HCT116 (cell line): Measurements from ENCODE around the gene POLR2C. TPM values are rescaled to one million over a fixed set of nuclear protein-coding genes. Genes with fewer than 3 reads are reported as not detected.

Experiments
- ATAC-seq: fragments of 200-7000 bp; cut with Tn5 transposase; 2 replicates; pipeline ENCODE4 v1.9.1; 2020; ENCODE audit warnings: mild to moderate bottlenecking, moderate library complexity
- Bru-seq: library from RNA; stranded (reverse); fragments of 400-500 nt; gene quantifications from one replicate; lab custom pipeline; 2021; lab: Mats Ljungman, UMichigan
- BruChase-seq, 2 experiments: library from RNA; stranded (reverse); fragments of 400-500 nt; gene quantifications; one replicate each; lab custom pipeline; 2021; lab: Mats Ljungman, UMichigan
- BruUV-seq: library from RNA; stranded (reverse); fragments of 400-500 nt; replicated peaks from 2 replicates; lab custom pipeline; 2021; lab: Mats Ljungman, UMichigan
- CTCF ChIA-PET: fragments of 300-600 bp; sonication (Branson Sonifier 250); formaldehyde crosslinking; loops from one replicate; lab custom pipeline; 2021; ENCODE audit warnings: antibody characterized with exemption; lab: Charles Lee
- POLR2A ChIA-PET: fragments of 300-600, 350-600 bp; sonication (Branson Sonifier 250); formaldehyde crosslinking; loops from one replicate; lab custom pipeline; 2021; ENCODE audit warnings: antibody characterized with exemption; lab: Charles Lee
- RAD21 ChIA-PET, 2 experiments: fragments of 300-600 bp; sonication (Branson Sonifier 250); formaldehyde crosslinking; loops; one replicate each; lab custom pipeline; 2023; ENCODE audit warnings: low total read pairs in 2 of 2; ENCODE audit not compliant: uncharacterized antibody in 2 of 2, unreplicated experiment in 2 of 2, low non-redundant PET in 1 of 2; lab: Charles Lee
- DNase-seq: peaks from one replicate; pipeline ENCODE4 v3.0.0-alpha.2; 2010; ENCODE audit warnings: low read depth, low spot score
- H2AFZ ChIP-seq: fragments of 200-600 bp; shearing (Covaris generic), sonication (generic); 2 replicates; pipeline ENCODE4 v1.6.1; 2017; ENCODE audit warnings: low read depth, mixed run types, mixed read lengths, antibody characterized with exemption, low read length; ENCODE audit not compliant: poor library complexity, severe bottlenecking
- H3K27ac ChIP-seq: 2 replicates; pipeline ENCODE4 v1.5.1; 2012; ENCODE audit warnings: low read depth, low read length
- H3K27me3 ChIP-seq: fragments of 200-600 bp; sonication (generic); 2 replicates; pipeline ENCODE4 v1.6.1; 2016; ENCODE audit warnings: mixed run types, low read length, mixed read lengths; ENCODE audit not compliant: insufficient read depth
- H3K36me3 ChIP-seq, 2 experiments: fragments of 200-500 bp in 1 of 2; fragments of 200-600 bp in 1 of 2; sonication (Bioruptor generic) in 1 of 2; sonication (generic) in 1 of 2; 2 replicates each; pipeline versions ENCODE4 v1.5.1 to v1.6.1; 2014 to 2016; ENCODE audit warnings: low read length in 2 of 2, inconsistent platforms in 1 of 2, mixed read lengths in 1 of 2, mixed run types in 1 of 2; ENCODE audit not compliant: insufficient read depth in 2 of 2, control insufficient read depth in 1 of 2
- H3K4me1 ChIP-seq, 2 experiments: fragments of 200-600 bp in 1 of 2; sonication (generic) in 1 of 2; 2 replicates each; pipeline versions ENCODE4 v1.5.1 to v1.6.1; 2012 to 2017; ENCODE audit warnings: low read length in 2 of 2, inconsistent platforms in 1 of 2, mild to moderate bottlenecking in 1 of 2, mixed read lengths in 1 of 2, mixed run types in 1 of 2, moderate library complexity in 1 of 2; ENCODE audit not compliant: insufficient read depth in 2 of 2, control insufficient read depth in 1 of 2
- H3K4me2 ChIP-seq: fragments of 200-600 bp; sonication (generic); 2 replicates; pipeline ENCODE4 v1.6.1; 2017; ENCODE audit warnings: mixed run types, low read length, mixed read lengths
- H3K4me3 ChIP-seq, 2 experiments: fragments of 200-600 bp in 1 of 2; sonication (generic) in 1 of 2; replicated peaks in 1 of 2; 2 replicates each; pipeline ENCODE4 v1.5.1; 2011 to 2016; ENCODE audit warnings: low read length in 2 of 2, control low read depth in 1 of 2, low read depth in 1 of 2, mild to moderate bottlenecking in 1 of 2, mixed read lengths in 1 of 2, mixed run types in 1 of 2
- H3K79me2 ChIP-seq: fragments of 200-600 bp; sonication (generic); 2 replicates; pipeline ENCODE4 v1.6.1; 2017; ENCODE audit warnings: mild to moderate bottlenecking, mixed run types, low read length, moderate library complexity, mixed read lengths; ENCODE audit not compliant: insufficient read depth
- H3K9ac ChIP-seq: fragments of 200-600 bp; sonication (generic); 2 replicates; pipeline ENCODE4 v1.6.1; 2016; ENCODE audit warnings: low read length, mixed read lengths
- H3K9me2 ChIP-seq: fragments of 200-600 bp; sonication (generic), shearing (Covaris generic); 2 replicates; pipeline ENCODE4 v1.6.1; 2017; ENCODE audit warnings: mixed run types, mild to moderate bottlenecking, moderate library complexity; ENCODE audit not compliant: insufficient read depth
- H3K9me3 ChIP-seq, 2 experiments: fragments of 200-500 bp in 1 of 2; fragments of 200-600 bp in 1 of 2; sonication (Bioruptor generic) in 1 of 2; sonication (generic) in 1 of 2; 2 replicates each; pipeline ENCODE4 v1.6.1; 2014 to 2017; ENCODE audit warnings: low read length in 2 of 2, mixed read lengths in 2 of 2, inconsistent platforms in 1 of 2, low read depth in 1 of 2, mild to moderate bottlenecking in 1 of 2, mixed run types in 1 of 2, moderate library complexity in 1 of 2; ENCODE audit not compliant: control insufficient read depth in 1 of 2, insufficient read depth in 1 of 2
- H4K20me1 ChIP-seq: fragments of 200-600 bp; sonication (generic), shearing (Covaris generic); 2 replicates; pipeline ENCODE4 v1.6.1; 2017; ENCODE audit warnings: mixed run types, mild to moderate bottlenecking, moderate library complexity; ENCODE audit not compliant: insufficient read depth
- CEBPB ChIP-seq: IDR thresholded peaks from 2 replicates; pipeline ENCODE4 v1.6.1; 2012; ENCODE audit warnings: low read depth
- CTCF ChIP-seq, 3 experiments: fragments of 200-600 bp in 1 of 3; sonication (generic) in 1 of 3; IDR thresholded peaks in 2 of 3; conservative IDR thresholded peaks in 1 of 3; 2 replicates each; pipeline ENCODE4 v1.5.1; 2012 to 2017; ENCODE audit warnings: low read depth in 2 of 3, low read length in 2 of 3, antibody characterized with exemption in 1 of 3, borderline replicate concordance in 1 of 3, control low read depth in 1 of 3, mild to moderate bottlenecking in 1 of 3, mixed read lengths in 1 of 3, mixed run types in 1 of 3, moderate library complexity in 1 of 3; ENCODE audit not compliant: insufficient read depth in 1 of 3
- EGR1 ChIP-seq: IDR thresholded peaks from 2 replicates; pipeline ENCODE4 v1.6.1; 2012; ENCODE audit warnings: low read depth
- EZH2 ChIP-seq: fragments of 200-600 bp; sonication (generic); IDR thresholded peaks from 2 replicates; pipeline ENCODE4 v1.6.1; 2017; ENCODE audit warnings: antibody characterized with exemption, mixed run types
- EZH2phosphoT487 ChIP-seq: fragments of 200-600 bp; IDR thresholded peaks from 2 replicates; pipeline ENCODE4 v1.6.1; 2018; ENCODE audit warnings: antibody characterized with exemption, borderline replicate concordance
- FOSL1 ChIP-seq: IDR thresholded peaks from 2 replicates; pipeline ENCODE4 v1.6.1; 2012; ENCODE audit warnings: low read depth
- JUND ChIP-seq: IDR thresholded peaks from 2 replicates; pipeline ENCODE4 v1.6.1; 2012
- POLR2A ChIP-seq: IDR thresholded peaks from 2 replicates; pipeline ENCODE4 v1.7.0; 2011; ENCODE audit warnings: borderline replicate concordance; ENCODE audit not compliant: insufficient read depth, insufficient read length; ENCODE audit errors: extremely low read depth
- POLR2AphosphoS5 ChIP-seq: IDR thresholded peaks from 2 replicates; pipeline ENCODE4 v1.6.1; 2011; ENCODE audit warnings: mild to moderate bottlenecking, low read depth, low read length, moderate library complexity
- RAD21 ChIP-seq: IDR thresholded peaks from 2 replicates; pipeline ENCODE4 v1.6.1; 2012; ENCODE audit warnings: low read depth, mild to moderate bottlenecking
- SIN3A ChIP-seq: IDR thresholded peaks from 2 replicates; pipeline ENCODE4 v1.6.1; 2012; ENCODE audit warnings: low read depth
- SP1 ChIP-seq: IDR thresholded peaks from 2 replicates; pipeline ENCODE4 v1.6.1; 2012; ENCODE audit warnings: low read depth
- TCF7L2 ChIP-seq: IDR thresholded peaks from 2 replicates; pipeline ENCODE4 v1.7.0; 2011; ENCODE audit warnings: borderline replicate concordance, inconsistent platforms; ENCODE audit not compliant: insufficient read depth, insufficient read length; ENCODE audit errors: extremely low read depth
- YY1 ChIP-seq: IDR thresholded peaks from 2 replicates; pipeline ENCODE4 v1.6.1; 2011; ENCODE audit warnings: low read length, low read depth, moderate library complexity, mild to moderate bottlenecking; ENCODE audit not compliant: insufficient replicate concordance; ENCODE audit errors: extremely low read depth
- ZFX ChIP-seq: fragments of 450-650 bp; IDR thresholded peaks from 2 replicates; pipeline ENCODE4 v1.6.1; 2017
- ZNF274 ChIP-seq: fragments of 200-500 bp; sonication (Bioruptor generic); IDR thresholded peaks from 2 replicates; pipeline ENCODE4 v1.6.1; 2014; ENCODE audit warnings: mild to moderate bottlenecking, low read depth, low read length, inconsistent platforms
- intact Hi-C: fragments of 100-400 bp; cut with micrococcal nuclease; formaldehyde crosslinking; loops from 2 replicates; pipeline ENCODE4 v1.10.0; 2022
- long read RNA-seq: library from polyadenylated mRNA; unstranded; transcript quantifications from one replicate; pipeline ENCODE4 v2.0.0, GENCODE V29; 2021; ENCODE audit not compliant: unreplicated experiment
- polyA plus RNA-seq: library from polyadenylated mRNA; unstranded; fragments of >200 nt; gene quantifications from 2 replicates; pipeline ENCODE4 v1.2.1, GENCODE V29; 2012; ENCODE audit warnings: missing spikeins
- total RNA-seq: library from RNA; stranded (reverse); gene quantifications from one replicate; pipeline ENCODE4 v1.2.1, GENCODE V29; 2021; ENCODE audit not compliant: unreplicated experiment
- TF ChIP-seq, protein P1 (sequence below): IDR thresholded peaks from 2 replicates; pipeline ENCODE4 v1.6.1; 2012; ENCODE audit warnings: low read depth
- TF ChIP-seq, protein P2 (sequence below): IDR thresholded peaks from 2 replicates; pipeline ENCODE4 v1.6.1; 2012

The POLR2C gene
- 74.4 TPM for total RNA-seq
- polyA plus RNA-seq, result 121 and 123 TPM in 2 replicates
- Bru-seq, nascent RNA, result percentile 82 among the genes with signal in this experiment
- BruChase-seq, experiment 1, labeled RNA remaining after a 6-hour chase, result percentile 92 among the genes with signal in this experiment
- BruChase-seq, experiment 2, labeled RNA remaining after a 2-hour chase, result percentile 81 among the genes with signal in this experiment
- long read RNA-seq, transcript POLR2C-201 (9 exons, 2,057 nt), result major isoform, 50 of 74 reads
- long read RNA-seq, partial matches to known transcripts, result 0 of 74 reads
- long read RNA-seq, other reads (novel, unspliced or antisense), result 23 of 74 reads

GRCh38 chr16:57462209-57462977, at the start of gene POLR2C:
Gene POLR2C, plus strand, starts transcription at chr16:57462679. Its CDS starts 46 bp downstream, at chr16:57462725.
- DNase-seq (peak; percentile 72), ATAC-seq (peak; percentile 94)
- Histone ChIP-seq H3K9me2 (no peaks in the 10 kb centered on the region), H3K9me3 (no peaks in the 10 kb centered on the region), H3K27ac (peak within 1 kb of the TSS; percentile 61), H3K4me1 (peaks cover 8 to 10% of the 10 kb centered on the region in 2 experiments; a peak in 3 of 4 replicates), H4K20me1 (no peaks in the 10 kb centered on the region; the same call in 1 of the 2 replicates), H3K9ac (peak within 1 kb of the TSS; percentile 85), H3K4me2 (peak within 1 kb of the TSS; percentile 78), H2AFZ (no peak within 1 kb of the TSS), H3K79me2 (peaks cover 39% of the 10 kb centered on the region), H3K36me3 (peaks cover 41 to 42% of the 10 kb centered on the region in 2 experiments; a peak in 3 of 4 replicates), H3K27me3 (no peaks in the 10 kb centered on the region), H3K4me3 (peak within 1 kb of the TSS; percentile 82 to 94)
- ChIA-PET RAD21 (no interaction called here), CTCF (interaction anchor here (0.8 to 2.6 kb wide), 10 partner anchors 10 to 162 kb away, joined by 3 to 16 read pairs (median 5); partner anchors contain the start of genes CIAPIN1 and COQ9), POLR2A (interaction anchor here (0.6 to 1.4 kb wide), 4 partner anchors 10 to 332 kb away, joined by 3 to 10 read pairs (median 5); partner anchors contain the start of genes CIAPIN1 and COQ9)
- intact Hi-C loops, result no loop called here
- BruUV-seq, result no TSS peak
- TF ChIP-seq, protein P1, sequence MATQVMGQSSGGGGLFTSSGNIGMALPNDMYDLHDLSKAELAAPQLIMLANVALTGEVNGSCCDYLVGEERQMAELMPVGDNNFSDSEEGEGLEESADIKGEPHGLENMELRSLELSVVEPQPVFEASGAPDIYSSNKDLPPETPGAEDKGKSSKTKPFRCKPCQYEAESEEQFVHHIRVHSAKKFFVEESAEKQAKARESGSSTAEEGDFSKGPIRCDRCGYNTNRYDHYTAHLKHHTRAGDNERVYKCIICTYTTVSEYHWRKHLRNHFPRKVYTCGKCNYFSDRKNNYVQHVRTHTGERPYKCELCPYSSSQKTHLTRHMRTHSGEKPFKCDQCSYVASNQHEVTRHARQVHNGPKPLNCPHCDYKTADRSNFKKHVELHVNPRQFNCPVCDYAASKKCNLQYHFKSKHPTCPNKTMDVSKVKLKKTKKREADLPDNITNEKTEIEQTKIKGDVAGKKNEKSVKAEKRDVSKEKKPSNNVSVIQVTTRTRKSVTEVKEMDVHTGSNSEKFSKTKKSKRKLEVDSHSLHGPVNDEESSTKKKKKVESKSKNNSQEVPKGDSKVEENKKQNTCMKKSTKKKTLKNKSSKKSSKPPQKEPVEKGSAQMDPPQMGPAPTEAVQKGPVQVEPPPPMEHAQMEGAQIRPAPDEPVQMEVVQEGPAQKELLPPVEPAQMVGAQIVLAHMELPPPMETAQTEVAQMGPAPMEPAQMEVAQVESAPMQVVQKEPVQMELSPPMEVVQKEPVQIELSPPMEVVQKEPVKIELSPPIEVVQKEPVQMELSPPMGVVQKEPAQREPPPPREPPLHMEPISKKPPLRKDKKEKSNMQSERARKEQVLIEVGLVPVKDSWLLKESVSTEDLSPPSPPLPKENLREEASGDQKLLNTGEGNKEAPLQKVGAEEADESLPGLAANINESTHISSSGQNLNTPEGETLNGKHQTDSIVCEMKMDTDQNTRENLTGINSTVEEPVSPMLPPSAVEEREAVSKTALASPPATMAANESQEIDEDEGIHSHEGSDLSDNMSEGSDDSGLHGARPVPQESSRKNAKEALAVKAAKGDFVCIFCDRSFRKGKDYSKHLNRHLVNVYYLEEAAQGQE, result no peak
- TF ChIP-seq EGR1 (0 out of 2 replicates have a peak, but pooled peaks have one; percentile 25), RAD21 (no peak), SIN3A (peak; percentile 93), FOSL1 (no peak), ZNF274 (no peak), ZFX (peak; percentile 70; the same call in 1 of the 2 replicates), EZH2phosphoT487 (no peak), SP1 (peak; percentile 42), JUND (0 out of 2 replicates have a peak, but pooled peaks have one; percentile 1), TCF7L2 (peak; percentile 15), YY1 (peak; percentile 77), CEBPB (no peak), POLR2A (peak; percentile 92), CTCF (IDR thresholded peaks at IDR 0.05 in 2 of 3, conservative IDR thresholded peaks at IDR 0.05 in 1 of 3; ENCODE audit: borderline replicate concordance in 1 of 3, insufficient read depth in 1 of 3, low read depth in 2 of 3, low read length in 2 of 3) (peak; percentile 62 to 83 (median 80); a peak in 5 of 6 replicates), EZH2 (no peak), POLR2AphosphoS5 (peak; percentile 99)
- TF ChIP-seq, protein P2, sequence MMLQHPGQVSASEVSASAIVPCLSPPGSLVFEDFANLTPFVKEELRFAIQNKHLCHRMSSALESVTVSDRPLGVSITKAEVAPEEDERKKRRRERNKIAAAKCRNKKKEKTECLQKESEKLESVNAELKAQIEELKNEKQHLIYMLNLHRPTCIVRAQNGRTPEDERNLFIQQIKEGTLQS, result no peak
